ENCODE results near the gene ARMH4. TPM values are rescaled to one million over a fixed set of nuclear protein-coding genes. Genes with fewer than 3 reads are reported as not detected.

The ARMH4 gene
- polyA plus RNA-seq, 1 donor (not counting 4 experiments of a cell fraction or from before 2014, with no cell fraction given) = 0.56 TPM

DNA sequence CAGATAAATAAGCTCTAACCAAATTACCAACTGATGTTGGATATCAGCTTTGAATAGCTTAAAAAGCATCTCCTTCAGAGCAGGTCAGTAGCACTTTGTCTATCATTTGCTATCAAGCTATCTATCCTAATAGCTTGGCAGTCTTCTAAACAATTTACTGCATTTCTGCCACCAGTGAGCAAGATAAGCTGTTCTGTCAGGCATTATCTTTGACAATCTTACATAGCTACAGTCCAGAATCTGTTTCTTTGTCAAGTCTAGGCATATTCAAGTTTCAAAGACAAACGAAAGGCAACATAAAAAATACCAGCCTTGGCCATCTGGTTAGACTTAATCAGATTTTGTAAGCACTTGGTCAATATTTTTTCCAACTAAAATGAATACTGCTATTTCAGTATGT, 5.6 kb downstream of the ARMH4 start:
- DNase-seq (ENCODE audit: low read depth, low spot score) (no peak), FAIRE-seq (no peak)
- Histone ChIP-seq H3K27ac (ENCODE audit: control insufficient read depth, insufficient read depth, low read length) (no peak overlapping the region), H3K9me3 (ENCODE audit: control insufficient read depth, low read depth, low read length) (no peaks in the 10 kb centered on the region), H3K36me3 (ENCODE audit: control insufficient read depth in 2 of 2, extremely low read depth in 1 of 2, insufficient read depth in 2 of 2, low read length in 2 of 2) (no peaks in the 10 kb centered on the region), H3K4me3 (ENCODE audit: control insufficient read depth in 2 of 3, extremely low read depth in 1 of 3, insufficient read depth in 2 of 3, low read depth in 1 of 3, low read length in 3 of 3) (no peak overlapping the region), H3K27me3 (ENCODE audit: control insufficient read depth, extremely low read depth, insufficient read depth, low read length) (peaks cover 18% of the 10 kb centered on the region), H3K9me1 (ENCODE audit: control insufficient read depth, extremely low read depth, insufficient read depth, low read length) (no peaks in the 10 kb centered on the region), H2AFZ (ENCODE audit: control insufficient read depth, low read length) (no peak overlapping the region), H3K4me1 (ENCODE audit: control insufficient read depth, extremely low read depth, insufficient read depth, low read length) (peaks cover 2% of the 10 kb centered on the region), H3K9ac (ENCODE audit: control insufficient read depth, extremely low read depth, insufficient read depth, low read length) (no peak overlapping the region), H4K20me1 (ENCODE audit: control insufficient read depth, extremely low read depth, insufficient read depth, low read length) (no peaks in the 10 kb centered on the region), H3K79me2 (ENCODE audit: control insufficient read depth, insufficient read depth, low read length) (no peaks in the 10 kb centered on the region), H3K4me2 (ENCODE audit: control insufficient read depth, extremely low read depth, insufficient read depth, low read depth, low read length) (no peak overlapping the region)
- dilution Hi-C loops (cut with MboI; ENCODE audit: extremely low pct_ligation_motif_present, low sequenced_read_pairs) = no loop called here
- TF ChIP-seq CTCF (optimal IDR thresholded peaks at IDR 0.05 in 1 of 3, IDR thresholded peaks at IDR 0.05 in 1 of 3, conservative IDR thresholded peaks at IDR 0.05 in 1 of 3; ENCODE audit: extremely low read depth in 1 of 3, insufficient read depth in 2 of 3, low read length in 3 of 3) (no peak), EZH2 (IDR thresholded peaks at IDR 0.05; ENCODE audit: low read length) (no peak)

DNA sequence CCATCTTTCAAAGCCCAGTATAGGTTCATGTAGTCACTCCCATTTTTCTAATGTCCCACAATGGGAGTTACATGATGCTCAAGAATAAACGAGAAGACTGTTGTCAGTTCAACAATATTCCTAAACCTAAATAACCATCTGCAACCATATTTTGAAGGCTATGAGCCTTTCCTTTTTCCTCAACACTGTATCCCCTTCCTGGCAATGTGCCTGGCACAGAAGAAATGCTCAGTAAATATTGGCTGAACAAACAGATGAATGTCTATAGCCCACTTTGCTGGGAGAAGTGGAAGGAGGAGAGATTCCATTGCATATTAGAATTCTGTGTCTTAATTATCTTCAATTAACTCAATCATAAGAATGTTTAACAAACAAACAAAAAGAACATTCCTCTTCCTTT, 6.1 kb downstream of the ARMH4 start:
- Histone ChIP-seq H3K79me2 (ENCODE audit: control insufficient read depth, insufficient read depth, low read length) (no peaks in the 10 kb centered on the region), H4K20me1 (ENCODE audit: control insufficient read depth, extremely low read depth, insufficient read depth, low read length) (no peaks in the 10 kb centered on the region), H3K4me2 (ENCODE audit: control insufficient read depth, extremely low read depth, insufficient read depth, low read depth, low read length) (no peak overlapping the region), H3K4me3 (ENCODE audit: control insufficient read depth in 2 of 3, extremely low read depth in 1 of 3, insufficient read depth in 2 of 3, low read depth in 1 of 3, low read length in 3 of 3) (no peak overlapping the region), H3K4me1 (ENCODE audit: control insufficient read depth, extremely low read depth, insufficient read depth, low read length) (no peaks in the 10 kb centered on the region), H3K9me3 (ENCODE audit: control insufficient read depth, low read depth, low read length) (no peaks in the 10 kb centered on the region), H3K9me1 (ENCODE audit: control insufficient read depth, extremely low read depth, insufficient read depth, low read length) (no peaks in the 10 kb centered on the region), H2AFZ (ENCODE audit: control insufficient read depth, low read length) (no peak overlapping the region), H3K36me3 (ENCODE audit: control insufficient read depth in 2 of 2, extremely low read depth in 1 of 2, insufficient read depth in 2 of 2, low read length in 2 of 2) (no peaks in the 10 kb centered on the region), H3K27ac (ENCODE audit: control insufficient read depth, insufficient read depth, low read length) (no peak overlapping the region), H3K27me3 (ENCODE audit: control insufficient read depth, extremely low read depth, insufficient read depth, low read length) (peaks cover 13% of the 10 kb centered on the region), H3K9ac (ENCODE audit: control insufficient read depth, extremely low read depth, insufficient read depth, low read length) (no peak overlapping the region)
- FAIRE-seq (no peak), DNase-seq (ENCODE audit: low read depth, low spot score) (no peak)
- dilution Hi-C loops (cut with MboI; ENCODE audit: extremely low pct_ligation_motif_present, low sequenced_read_pairs) = no loop called here
- TF ChIP-seq EZH2 (IDR thresholded peaks at IDR 0.05; ENCODE audit: low read length) = no peak
- TF ChIP-seq CTCF (optimal IDR thresholded peaks at IDR 0.05 in 1 of 3, IDR thresholded peaks at IDR 0.05 in 1 of 3, conservative IDR thresholded peaks at IDR 0.05 in 1 of 3; ENCODE audit: extremely low read depth in 1 of 3, insufficient read depth in 2 of 3, low read length in 3 of 3) = no peak

Data from keratinocyte (primary cell).